Measurements from ENCODE around the gene PAK6.

PAK6 gene

DNA sequence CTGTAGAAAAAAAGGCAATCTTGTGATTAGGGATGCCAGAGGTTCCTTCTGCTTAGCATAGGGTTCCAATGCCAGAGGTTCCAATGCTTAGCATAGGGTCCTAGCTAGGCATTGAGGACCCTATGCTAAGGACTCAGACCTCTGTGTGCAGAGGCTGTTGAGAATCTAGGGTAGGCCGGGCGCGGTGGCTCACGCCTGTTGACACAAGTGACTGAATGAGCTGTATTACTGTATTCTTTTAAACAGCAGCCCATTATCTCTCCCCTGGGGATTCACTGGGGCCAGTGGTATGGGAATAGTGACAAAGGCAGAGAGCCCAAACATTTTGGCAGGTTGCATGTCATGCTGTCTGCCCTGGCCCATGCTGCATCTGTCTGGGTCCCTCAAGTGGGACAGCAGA, 16.2 kb downstream of the PAK6 start:
- no peak for DNase-seq (ENCODE audit: low spot score)

DNA sequence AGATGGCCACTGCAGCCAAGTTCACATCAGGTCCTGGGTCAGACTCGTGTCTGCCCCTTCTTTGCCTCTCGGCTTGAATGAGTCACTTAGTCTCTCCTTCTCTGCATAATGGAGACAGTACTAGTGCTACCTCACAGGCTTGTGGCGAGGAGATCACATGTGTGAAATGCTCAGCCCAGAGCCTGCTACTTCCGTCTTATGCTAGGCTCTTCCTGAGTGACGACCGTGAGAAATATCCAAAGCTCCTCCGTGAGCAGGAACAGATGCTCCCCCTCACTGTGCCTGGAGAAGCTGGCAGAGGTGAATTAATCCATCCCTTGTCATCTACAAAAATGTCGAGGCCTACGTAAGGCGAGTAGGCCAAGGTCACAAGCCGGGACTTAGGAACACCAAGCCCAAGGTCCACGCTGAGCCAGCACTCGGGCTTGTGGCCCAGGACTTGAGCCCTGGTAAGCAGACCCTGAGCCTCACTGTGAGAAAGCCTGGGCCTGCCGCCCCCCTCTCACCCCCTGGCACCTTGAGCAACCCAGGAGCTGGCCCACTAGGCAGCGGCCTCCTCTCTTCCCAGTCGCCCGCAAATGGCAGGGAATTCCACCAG, 17.9 kb downstream of the PAK6 start:
- peak; percentile 37 for DNase-seq (ENCODE audit: low spot score)

DNA sequence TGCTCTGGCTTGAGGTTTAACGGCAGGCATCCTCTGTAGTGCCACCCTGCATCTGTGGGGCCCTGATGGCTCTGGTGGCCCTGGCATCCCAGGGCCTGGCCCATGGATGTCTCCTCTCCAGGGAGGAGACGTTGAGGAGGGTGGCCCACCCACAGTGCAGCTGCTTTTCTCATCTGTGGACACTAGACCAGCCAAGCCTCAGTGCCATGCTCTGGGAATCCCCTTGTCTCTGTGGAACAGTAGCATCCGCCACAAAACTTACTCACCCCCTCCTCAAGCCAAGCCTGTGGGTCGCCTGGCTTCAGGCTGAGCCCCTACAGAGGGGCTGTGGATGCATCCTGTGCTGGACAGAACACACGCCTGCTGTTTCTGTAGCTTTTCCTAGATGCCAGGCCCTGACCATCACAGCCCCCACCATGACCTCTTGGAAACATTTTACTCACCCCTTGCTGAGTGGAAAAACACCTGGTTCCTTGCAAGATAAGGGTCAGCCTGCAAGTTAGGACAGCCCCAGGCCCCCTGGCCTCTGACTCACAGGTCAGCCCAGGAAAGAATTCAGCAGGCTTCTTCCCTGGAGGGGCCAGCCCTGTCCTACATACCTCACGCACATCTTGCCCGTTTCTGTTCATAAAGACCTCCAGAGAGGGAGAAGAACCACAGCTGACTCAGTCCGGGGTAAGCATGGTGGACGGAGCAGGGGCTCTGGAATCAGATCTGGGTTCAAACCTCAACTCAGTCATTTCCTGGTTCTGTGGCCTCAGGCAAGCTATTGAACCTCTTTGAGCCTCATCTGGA, 19.0 kb downstream of the PAK6 start:
- no peak for DNase-seq (ENCODE audit: low spot score)

DNA sequence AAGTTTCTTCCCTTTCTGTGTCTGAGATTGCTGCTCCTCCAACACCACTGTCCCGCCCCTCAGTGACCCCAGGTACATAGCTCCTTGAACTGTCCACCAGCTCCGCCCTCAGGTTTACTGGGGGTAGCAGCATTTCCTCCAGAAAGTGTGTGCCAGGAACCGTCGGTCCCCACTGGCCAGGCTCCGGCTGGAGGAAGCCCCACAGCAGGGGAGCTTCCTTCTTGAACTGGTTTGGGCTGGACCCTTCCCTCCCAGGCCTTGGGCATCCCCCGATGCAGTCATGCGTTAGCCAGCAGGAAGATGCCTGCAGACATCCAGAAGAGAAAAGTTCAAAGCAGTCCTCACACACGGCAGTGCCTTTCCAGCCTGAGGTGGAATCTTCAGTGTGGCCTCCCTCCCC, 19.7 kb downstream of the PAK6 start:
- DNase-seq (ENCODE audit: low spot score) = no peak

DNA sequence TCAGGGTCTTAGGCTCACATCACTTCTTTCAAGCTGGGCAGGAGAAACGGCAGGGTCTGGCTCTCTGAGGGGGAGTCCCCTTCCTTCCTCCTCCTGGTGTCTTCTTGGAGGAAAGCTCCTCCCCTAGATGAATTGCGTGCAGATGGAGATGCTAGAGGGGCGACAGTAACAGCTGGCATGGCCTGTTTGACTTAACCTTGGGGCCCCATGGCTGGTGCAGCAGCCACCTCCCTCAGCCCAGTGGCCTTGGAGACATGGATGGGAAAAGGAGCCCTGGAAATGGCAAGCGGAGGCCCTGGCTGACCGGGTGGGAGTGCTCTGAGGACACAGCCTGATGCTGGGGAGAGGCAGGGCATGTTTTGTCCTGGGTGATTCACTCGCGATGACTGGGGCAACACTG, 20.2 kb downstream of the PAK6 start:
- DNase-seq (ENCODE audit: low spot score) = no peak

DNA sequence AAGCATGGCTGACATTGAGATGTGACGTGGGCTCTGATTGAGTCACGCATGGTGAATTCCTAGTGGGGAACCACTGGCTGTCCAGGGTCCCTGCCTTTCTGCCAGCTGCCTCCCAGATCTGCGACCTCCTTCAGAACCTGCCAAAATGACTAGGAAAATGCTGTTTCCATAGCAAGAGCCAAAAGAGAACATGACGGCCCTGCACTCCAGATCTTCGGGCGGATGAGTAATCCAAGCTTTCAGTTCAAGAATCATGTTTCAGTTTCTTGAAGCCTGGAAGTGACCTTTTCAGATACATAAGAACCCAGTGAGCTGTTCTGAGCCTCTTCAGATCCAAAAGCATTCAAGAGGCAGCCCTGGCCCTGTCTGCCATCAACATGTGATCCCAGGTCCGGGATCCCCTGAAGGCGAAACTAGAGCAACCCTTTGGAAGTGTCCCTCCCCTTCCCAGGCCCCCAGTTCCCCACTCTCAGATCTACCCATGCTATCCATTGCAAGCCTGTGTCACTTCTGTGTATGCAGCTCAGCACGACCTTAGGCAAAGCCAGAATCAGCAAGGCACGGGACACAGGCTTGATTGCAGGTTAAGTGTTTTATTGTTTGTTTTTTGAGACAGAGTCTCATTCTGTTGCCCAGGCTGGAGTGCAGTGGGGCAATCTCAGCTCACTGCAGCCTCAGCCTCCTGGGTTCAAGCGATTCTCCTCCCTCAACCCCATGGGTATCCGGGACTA, 24.3 kb downstream of the PAK6 start:
- no peak for DNase-seq (ENCODE audit: low spot score)

DNA sequence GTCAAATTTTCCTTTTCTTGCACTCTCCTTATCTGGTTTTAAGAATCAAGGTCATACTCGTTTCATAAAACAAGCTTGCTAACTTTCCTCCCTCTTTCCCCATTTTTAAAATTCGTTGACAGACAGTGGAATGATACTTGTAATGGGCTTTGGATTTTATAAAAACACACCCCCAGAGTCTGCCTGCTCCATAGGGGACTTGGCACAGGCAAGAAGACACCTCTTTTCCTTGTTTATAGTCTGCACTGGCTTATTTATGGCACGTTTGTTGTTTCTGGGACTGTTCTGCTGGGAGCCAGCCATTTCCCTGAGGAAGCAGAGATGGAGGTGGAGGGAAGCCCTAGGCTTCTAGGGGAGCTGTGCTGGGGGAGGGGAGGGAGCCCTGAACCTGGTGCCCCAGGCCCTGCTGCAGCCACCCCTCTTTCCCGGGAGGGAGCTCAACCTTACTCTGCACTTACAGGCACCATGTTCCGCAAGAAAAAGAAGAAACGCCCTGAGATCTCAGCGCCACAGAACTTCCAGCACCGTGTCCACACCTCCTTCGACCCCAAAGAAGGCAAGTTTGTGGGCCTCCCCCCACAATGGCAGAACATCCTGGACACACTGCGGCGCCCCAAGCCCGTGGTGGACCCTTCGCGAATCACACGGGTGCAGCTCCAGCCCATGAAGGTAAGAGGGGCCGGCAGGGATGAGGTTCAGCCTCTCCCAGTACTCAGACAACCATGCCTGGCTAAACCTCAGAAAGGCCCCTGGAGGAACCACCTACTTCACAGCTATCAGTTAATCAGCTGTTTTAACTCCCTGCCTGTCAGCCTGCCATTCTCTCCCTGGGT, 25.7 kb downstream of the PAK6 start:
- DNase-seq (ENCODE audit: low spot score) = no peak

DNA sequence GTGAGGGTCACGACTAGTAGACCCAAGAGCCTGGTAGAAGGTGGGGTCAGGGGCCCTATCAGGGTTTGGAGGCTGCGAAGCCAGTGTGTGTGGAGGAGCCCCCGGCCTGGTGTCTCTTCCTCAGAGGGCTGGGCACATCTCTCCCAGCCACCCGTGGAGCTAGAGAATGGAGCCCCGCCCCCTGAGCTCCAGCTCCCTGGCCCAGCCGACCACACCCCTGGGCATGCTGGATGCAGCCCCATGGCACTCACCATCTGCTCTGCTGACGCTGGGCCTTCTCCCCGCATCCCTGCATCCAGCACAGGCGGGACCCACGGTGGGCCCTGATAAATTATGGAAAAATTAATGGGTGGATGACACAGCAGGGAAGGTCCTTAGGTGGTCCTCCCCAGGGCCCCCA, 26.5 kb downstream of the PAK6 start:
- DNase-seq (ENCODE audit: low spot score) = no peak

DNA sequence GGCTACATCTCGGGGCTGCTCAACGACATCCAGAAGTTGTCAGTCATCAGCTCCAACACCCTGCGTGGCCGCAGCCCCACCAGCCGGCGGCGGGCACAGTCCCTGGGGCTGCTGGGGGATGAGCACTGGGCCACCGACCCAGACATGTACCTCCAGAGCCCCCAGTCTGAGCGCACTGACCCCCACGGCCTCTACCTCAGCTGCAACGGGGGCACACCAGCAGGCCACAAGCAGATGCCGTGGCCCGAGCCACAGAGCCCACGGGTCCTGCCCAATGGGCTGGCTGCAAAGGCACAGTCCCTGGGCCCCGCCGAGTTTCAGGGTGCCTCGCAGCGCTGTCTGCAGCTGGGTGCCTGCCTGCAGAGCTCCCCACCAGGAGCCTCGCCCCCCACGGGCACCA, 27.0 kb downstream of the PAK6 start:
- DNase-seq (ENCODE audit: low spot score) = no peak

DNA sequence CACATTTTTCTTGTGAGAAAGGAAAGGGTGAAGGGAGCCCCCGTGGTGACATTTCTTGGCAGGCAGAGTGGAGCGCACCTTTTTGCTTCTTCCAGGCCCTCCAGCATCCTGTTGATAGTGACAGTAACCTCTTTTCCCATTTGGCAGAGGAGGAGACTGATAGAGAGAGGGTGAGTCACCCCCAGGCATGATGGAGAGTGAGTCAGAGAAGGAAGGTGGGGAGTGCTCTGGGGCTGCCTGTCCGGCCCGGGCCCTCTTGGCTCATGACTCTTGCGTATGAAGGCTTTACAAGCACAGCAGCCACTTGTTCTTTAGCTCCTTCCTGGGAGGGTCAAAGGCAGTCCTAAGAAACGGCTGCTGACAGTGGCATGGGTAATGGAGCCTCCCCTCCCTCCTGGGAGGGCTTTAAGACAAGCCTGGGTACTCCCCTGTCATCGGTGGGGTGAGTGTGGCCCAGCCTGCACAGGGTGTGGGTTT, 28.0 kb downstream of the PAK6 start:
- DNase-seq (ENCODE audit: low spot score) = peak; percentile 92

DNA sequence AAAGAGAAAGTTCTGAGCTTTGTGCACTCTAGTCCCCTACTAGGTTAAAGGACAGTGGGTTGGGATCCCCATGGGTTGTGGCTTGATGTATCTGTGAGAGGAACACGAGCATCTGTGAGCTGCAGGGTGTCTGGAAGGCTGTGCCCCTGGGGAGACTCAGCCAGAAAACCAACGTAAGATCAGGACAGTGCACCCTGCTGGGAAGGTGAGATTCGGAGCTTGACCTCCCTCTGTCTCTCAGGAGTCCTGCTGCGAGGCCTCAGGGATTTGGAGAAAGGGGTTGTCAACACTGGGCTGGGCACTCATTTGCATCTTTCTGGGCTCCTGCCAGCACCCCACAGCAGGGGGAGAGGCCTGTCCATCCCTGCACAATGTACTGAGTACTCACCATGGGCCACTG, 28.8 kb downstream of the PAK6 start:
- no peak for DNase-seq (ENCODE audit: low spot score)

DNA sequence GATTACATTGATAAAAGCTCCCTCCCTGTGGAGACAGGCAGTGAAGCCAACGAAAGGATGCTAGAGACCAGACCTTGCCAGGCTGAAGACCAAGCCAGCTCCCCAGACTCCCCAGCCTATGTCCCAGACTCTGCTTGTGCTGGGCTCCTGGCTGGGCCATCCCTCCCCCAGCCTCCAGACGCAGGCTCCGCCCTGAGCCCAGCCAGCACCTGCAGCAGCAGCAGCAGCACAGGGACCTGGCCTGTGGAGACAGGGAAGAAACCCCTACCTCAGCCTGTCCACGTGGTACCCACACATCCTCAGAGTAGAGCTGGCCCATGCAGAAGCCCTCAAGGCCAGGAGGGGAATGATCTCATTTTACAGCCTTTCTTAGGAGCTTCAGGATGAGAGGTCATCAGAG, 30.7 kb downstream of the PAK6 start:
- DNase-seq (ENCODE audit: low spot score) = no peak

DNA sequence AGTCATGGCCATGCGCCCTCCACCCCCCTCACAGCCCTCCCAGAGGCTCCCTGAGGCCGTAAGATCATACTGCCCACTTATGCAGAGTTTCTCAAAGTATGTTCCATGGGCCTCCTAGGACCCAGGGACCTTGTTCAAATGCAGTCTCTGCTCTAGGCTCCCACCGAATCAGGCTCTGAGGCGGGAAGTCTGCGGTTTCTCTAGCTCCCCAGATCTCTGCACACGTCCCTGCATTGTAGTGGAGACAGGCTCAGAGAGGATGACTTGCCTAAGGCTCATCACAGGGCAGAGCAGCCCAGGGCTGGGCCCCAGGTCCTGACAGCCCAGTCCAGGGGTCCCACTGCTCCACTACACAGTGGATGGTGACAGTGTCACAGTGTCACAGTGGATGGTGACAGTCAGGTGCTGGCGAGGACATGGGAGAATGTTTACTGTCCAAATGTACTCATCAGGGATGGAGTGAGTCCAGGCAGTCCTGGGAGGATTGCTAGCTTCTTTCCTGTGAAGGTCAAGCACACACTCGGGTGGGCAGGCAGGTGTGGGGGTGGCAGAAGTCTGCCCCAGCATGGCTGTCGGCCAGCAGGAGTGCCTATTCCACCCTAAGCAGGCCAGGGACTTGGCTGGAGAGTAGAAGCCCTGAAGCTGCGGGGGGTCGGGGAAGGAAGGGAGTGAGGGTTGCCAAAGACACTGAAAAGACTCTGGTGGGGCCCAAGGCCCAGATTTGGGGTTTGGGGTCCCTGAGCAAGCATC, 31.6 kb downstream of the PAK6 start:
- DNase-seq (ENCODE audit: low spot score) = no peak

DNA sequence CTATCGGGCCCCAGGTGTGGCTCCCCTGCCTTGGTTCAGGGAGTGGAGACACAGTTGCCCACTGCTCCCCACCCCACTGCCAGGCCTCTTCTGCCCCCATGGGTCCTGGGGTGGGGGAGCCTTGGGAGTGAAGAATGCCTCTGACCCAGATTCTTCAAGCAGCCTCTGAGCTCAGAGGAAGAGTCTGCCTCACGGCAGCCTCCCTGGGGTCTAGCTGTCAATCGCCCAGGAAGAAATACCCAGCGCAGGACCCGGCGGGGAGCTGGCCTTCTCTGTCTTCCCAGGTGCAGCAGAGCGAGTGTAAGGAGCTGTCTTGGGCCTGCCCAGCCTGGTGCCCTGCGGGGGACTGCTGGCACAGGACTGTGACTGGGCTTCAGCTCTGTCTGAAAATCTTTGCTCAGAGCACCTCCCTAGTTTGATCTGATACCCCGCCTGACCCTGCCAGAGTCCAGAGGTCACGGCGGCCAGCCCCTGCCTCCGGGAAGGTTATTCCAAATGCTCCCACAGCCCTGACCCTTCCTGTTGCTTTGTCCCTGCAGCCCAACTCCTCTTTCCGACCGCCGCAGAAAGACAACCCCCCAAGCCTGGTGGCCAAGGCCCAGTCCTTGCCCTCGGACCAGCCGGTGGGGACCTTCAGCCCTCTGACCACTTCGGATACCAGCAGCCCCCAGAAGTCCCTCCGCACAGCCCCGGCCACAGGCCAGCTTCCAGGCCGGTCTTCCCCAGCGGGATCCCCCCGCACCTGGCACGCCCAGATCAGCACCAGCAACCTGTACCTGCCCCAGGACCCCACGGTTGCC, 33.0 kb downstream of the PAK6 start:
- DNase-seq (ENCODE audit: low spot score) = no peak

DNA sequence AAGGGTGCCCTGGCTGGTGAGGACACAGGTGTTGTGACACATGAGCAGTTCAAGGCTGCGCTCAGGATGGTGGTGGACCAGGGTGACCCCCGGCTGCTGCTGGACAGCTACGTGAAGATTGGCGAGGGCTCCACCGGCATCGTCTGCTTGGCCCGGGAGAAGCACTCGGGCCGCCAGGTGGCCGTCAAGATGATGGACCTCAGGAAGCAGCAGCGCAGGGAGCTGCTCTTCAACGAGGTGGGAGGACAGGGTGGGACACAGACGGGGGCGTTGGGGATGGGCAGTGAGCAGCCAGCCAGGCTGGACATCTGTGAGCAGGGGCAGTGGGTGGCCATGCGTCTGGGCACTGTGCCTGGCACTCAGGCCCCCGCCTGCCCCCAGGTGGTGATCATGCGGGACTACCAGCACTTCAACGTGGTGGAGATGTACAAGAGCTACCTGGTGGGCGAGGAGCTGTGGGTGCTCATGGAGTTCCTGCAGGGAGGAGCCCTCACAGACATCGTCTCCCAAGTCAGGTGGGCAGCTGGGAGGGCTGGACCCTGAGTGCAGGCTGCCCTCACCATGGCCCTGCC, 33.7 kb downstream of the PAK6 start:
- no peak for DNase-seq (ENCODE audit: low spot score)

DNA sequence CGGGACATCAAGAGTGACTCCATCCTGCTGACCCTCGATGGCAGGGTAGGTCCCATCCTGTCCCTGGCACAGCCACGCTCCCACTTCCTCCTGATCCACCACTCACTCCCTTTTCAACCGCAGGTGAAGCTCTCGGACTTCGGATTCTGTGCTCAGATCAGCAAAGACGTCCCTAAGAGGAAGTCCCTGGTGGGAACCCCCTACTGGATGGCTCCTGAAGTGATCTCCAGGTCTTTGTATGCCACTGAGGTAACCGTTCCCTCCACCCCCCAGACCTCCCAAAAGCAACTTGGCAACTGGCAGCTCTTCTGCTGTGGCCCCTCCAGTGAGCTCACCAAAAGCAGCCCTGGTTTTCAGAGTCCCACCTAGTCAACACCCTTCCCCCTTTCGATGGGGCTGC, 34.6 kb downstream of the PAK6 start:
- no peak for DNase-seq (ENCODE audit: low spot score)

DNA sequence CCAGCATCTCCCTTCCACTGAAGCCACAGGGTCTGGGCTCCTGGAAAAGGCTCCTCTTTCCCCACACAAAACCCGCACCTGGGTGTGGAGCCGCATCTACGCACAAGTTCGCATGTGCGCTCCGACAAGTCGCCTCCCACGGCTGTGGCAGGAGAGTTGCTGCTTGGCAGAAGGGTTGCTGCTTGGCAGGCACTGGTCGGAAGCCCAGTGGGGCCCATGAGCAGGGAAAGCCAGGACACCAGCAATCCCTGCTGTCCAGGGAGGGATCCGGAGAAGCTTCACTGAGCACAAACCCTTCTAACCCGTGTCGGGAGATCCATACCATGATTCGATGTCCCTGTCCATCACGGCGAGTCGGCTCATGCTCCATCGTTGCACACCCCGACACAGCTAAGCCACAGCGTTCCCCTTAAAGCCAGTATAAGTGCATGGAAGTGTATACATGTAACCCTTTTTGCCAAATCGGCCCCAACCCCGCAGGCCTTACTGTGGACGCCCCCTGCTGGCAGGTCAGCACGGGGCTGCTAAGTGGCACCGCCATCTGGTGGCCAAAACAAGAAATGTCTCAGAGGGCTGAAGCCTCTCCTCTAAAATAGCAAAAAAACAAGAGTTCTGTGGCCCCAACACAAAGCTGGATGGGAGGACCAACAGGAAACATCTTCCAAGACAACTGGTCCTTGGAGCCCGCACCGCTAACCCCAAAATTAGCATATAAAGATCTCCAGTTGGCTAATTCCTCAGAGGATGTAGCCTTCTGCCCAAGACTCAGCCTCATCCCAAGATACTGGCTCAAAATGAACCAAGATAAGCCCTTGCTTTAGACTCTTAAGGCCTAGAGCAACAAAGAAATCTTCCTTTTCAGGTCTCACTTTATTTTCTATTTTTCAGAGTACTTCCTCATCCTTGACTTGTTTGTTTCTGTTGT, 35.7 kb downstream of the PAK6 start:
- DNase-seq (ENCODE audit: low spot score) = peak; percentile 89

DNA sequence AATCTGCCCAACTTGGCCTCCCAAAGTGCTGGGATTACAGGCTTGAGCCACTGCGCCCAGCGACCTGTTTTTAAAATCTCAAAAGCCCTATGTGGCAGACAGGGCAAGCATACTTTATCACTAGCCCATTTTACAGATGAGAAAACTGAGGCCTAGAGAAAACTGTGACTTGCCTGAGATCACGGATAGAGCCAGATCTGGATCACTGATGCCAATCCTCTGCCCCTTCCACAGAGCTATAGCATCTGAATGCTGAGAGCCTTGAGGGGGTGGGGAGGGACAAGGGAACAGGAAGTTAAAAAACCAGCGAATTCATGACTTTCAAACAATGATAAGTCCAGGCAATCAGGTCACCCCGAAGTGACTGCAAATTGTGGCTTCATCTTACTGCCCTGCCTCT, 36.7 kb downstream of the PAK6 start:
- no peak for DNase-seq (ENCODE audit: low spot score)

DNA sequence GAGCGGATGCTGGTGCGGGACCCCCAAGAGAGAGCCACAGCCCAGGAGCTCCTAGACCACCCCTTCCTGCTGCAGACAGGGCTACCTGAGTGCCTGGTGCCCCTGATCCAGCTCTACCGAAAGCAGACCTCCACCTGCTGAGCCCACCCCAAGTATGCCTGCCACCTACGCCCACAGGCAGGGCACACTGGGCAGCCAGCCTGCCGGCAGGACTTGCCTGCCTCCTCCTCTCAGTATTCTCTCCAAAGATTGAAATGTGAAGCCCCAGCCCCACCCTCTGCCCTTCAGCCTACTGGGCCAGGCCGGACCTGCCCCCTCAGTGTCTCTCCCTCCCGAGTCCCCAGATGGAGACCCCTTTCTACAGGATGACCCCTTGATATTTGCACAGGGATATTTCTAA, 37.1 kb downstream of the PAK6 start:
- no peak for DNase-seq (ENCODE audit: low spot score)
